GM21576 (cell line): Measurements from ENCODE around the gene NR3C2.
A peak's percentile ranks its signal among the peaks of the same experiment; 100 is the strongest.

ENCODE experiments used
- ATAC-seq: cut with Tn5 transposase; IDR thresholded peaks from one replicate; pipeline ENCODE4 v1.9.1; 2021; ENCODE audit warnings: mild to moderate bottlenecking, moderate library complexity; ENCODE audit not compliant: unreplicated experiment

Gene NR3C2

GRCh38 chr4:148435654-148436406 is 6.4 kb downstream of the NR3C2 start:
- no peak for ATAC-seq

DNA sequence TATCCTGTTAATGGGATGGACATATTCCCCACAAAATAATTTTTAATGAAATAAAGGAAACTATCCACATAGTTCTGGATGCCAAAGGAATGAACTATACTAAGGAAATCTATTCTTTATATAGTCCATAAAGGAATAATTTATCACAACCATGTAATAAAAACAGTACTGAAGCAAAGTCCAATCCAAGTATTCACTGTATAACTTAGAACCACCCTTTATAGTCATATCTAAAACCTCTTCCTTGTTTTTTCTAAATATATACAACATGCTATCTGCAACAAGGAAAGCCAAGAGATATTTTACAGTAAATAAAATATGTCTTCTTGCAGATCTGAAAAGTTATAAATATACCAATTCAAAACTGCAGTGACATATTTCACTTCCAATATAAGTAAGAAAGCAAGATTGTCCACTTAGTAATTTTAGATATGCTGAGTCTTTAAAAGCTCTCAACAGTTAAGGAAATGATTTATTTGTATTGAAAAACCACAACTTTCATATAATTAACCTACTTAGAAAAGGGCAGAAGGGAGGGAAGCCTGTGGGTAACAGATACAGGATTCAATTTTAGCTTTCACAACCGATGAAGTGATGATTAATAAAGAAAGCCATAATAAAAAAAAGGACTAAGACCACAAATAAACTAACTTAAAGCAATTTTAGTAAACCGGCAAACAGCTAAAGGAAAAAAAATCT is 8.0 kb downstream of the NR3C2 start:
- no peak for ATAC-seq

DNA sequence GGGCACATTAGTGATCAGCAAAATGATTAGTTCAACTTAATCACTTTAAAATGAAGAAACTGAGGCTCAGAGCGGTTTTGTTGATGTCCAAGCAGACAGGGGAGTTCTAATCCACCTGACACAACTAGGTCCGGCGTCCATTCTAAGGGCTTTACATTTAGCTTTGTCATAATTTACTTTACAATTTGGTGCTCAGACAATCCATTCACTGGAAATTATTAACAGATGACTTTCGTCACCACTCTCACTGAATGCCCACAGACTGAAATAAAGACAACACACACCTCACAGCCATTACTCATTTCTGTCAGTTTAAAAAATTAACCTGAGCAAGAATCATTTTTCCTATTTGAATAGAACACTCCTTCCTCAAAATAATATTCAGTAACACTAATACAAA is 10.8 kb downstream of the NR3C2 start:
- ATAC-seq, result no peak

DNA sequence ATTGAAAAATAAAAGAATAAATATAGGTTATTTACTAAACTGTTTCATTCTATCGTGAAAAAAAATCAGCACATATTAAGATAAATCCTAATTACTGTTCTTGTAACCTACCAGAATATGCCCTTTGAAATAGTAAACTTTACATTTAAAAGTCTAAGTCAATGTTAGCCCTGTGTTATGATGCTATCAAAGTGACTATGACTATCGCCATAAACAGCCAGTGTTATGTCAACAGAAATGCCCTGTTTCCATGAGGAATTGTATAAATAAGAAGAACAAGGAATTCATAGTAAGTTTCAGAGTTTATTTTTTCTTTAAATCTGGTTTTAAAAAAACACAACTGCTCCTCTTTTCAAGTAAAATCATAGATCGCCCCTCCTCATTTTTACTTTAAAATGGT is 11.4 kb downstream of the NR3C2 start:
- no peak for ATAC-seq

- no peak for ATAC-seq
Measured at GRCh38 chr4:148429206-148429605, 13.0 kb downstream of the NR3C2 start.

- ATAC-seq, result no peak
Measured at GRCh38 chr4:148426643-148427042, 15.6 kb downstream of the NR3C2 start.

GRCh38 chr4:148425327-148426110 is 16.7 kb downstream of the NR3C2 start:
- ATAC-seq, result peak; percentile 68

GRCh38 chr4:148420397-148420796 is 21.8 kb downstream of the NR3C2 start:
- ATAC-seq, result no peak

GRCh38 chr4:148415500-148415899 is 26.7 kb downstream of the NR3C2 start:
- no peak for ATAC-seq

GRCh38 chr4:148412460-148412994 is 29.7 kb downstream of the NR3C2 start:
- ATAC-seq, result no peak

DNA sequence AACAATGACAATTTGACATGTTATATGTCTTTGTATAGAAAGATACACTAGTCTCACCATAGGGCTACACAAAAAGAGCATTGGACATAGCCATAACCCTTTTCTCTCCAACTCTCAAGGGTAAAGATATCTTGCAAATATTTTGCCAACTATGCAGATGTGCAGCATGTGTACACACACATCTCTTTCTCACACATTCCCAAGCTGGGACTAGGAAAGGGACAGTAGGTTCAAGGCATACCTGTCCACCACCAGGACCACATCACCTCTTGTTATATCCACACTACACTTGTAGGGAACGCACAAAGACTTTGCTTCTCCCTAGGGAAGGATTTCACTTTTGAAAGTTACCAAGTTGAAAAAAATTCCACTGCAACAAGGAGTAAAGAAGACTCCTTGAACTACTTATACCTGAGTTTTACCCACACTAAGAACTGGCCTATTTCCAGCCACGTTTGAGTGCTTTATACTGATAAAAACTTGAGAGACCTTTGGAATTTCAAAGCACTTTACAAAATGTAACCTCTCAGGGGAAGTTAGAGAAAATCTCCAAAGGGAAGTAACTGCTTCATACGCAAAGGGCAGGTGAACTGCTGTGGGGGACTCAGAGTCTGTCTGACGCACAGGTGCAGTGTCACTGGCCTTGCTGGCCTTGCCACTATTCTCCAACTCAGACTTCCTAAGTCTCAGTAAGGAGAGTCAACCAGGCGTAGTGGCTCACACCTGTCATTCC is 36.9 kb downstream of the NR3C2 start:
- ATAC-seq, result no peak

DNA sequence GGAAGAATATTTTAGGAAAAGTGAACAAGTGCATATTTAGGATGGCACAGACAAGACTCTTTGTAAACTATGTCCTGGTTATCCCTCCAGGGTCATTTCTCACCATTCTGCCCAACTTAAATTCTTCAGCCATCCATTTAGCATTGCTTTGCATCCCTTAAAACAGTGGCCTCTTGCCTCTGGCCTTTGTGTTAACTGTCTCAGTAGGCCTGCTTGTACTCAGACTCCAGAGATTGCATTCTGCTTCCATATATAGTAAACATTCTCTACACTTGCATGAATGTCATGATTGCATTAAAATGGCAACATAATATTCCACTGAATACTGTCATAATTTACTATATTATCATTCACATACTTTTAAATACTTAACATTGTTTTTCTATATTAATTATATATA is 43.2 kb downstream of the NR3C2 start:
- no peak for ATAC-seq

DNA sequence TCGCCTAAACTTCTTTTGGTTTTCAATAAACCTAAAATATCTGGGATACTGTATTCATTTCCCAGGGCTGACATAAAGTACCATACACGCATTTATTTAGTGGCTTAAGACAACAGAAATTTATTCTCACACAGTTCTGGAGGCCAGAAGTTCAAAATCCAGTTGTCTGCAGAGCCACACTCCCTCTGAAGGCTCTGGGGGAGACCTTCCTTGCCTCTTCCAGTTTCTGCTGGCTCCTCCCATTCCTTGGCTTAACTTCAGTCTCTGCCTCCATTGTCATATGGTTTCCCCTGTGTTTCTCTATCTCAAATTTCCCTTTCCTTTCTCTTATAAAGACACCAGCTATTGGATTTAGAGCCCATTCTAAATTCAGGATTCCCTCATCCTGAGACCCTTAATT is 44.4 kb downstream of the NR3C2 start:
- ATAC-seq, result no peak

- ATAC-seq, result no peak
Measured at GRCh38 chr4:148396986-148397673, 45.1 kb downstream of the NR3C2 start.

DNA sequence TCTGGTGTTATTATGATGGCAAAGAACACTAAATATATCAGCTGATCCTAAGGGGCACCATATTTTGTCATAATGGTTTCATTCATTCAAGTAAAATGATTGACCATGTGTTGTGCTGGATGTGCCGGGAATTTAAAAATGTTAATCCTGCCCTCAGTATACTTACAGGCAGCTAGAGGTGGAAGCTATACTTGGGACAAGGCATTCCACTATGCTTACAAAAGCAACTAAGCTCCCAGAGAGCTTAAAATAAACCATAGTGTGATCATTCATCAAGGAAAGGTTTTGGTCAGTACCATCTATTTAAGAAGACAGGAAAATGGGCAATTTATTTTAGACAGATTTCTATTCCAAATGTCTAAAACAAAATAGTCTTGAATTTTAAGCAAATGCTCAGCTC is 46.4 kb downstream of the NR3C2 start:
- ATAC-seq, result no peak

DNA sequence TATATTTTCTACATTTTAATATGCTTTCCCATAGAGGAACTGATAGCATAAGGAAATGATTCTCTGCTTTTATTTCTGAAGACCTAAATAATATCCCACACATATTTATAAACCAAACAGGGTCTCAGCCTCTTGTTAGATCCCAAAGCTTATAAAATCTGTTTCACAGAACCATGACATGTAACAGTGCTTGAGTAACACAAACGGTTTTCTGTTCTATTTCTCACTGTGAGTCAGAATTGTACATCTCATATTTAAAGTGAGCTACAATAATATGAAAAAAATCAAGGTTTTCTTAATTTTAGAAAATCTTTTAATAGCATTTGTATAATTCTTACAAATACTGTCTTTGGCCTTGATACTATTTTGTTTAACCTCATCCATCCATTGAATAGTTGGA is 51.2 kb downstream of the NR3C2 start:
- ATAC-seq, result no peak

GRCh38 chr4:148390311-148390710 is 51.9 kb downstream of the NR3C2 start:
- no peak for ATAC-seq

DNA sequence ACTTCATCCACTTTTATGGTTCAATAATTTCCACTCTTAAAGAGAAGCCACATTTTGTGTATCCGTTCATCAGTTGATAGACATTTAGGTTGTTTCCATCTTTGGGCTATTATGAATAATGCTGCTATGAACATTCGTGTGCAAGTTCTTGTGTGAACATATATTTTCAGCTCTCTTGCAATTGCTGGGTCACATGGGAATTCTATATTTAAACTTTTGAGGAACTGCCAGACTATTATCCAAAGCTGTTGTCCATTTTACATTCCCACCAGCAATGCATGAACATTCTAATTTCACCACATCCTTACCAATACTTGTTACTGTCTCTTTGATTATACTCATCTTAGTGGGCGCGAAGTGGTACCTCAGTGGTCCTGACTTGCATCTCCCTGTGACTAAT is 61.9 kb downstream of the NR3C2 start:
- ATAC-seq, result no peak

DNA sequence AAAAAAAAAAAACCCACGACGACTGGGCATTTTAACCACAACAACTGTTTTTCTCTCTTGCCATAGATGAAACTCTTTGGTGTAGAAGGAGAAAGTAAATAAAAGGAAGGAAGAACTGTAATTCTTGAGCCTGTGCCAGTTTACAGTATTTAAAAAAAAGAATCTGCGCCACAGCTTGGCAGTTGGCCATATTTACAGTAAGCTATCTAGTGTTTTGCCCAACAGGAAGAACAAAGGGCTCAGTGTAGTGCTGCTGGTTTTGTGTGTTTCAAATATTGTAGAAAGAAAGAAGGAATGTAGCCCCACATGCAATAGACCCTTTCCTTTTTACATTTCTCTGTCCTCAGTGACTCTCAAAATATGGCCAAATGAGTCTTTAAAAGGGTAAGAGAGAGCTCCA is 66.1 kb downstream of the NR3C2 start:
- ATAC-seq, result no peak

DNA sequence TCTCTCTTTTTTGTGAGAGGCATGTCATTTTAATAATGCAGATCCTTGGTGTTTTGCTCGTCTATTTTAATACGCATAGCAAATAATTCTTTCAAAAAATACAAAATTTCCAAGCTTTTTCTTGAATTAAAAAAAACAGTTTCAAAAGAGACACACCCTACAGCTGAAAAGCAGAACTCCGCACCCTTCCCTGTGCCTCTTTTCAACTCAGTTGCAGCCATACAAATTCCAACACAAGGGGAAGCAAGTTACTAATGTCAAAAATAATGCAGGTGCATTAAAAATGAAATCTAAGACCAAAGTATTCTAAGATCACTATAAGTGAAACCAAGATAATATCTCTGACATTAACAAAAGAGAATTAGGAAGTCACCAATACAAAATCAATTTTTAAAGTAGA is 66.6 kb downstream of the NR3C2 start:
- ATAC-seq, result no peak
